Fibroblast of the conjunctiva (primary cell): ENCODE data around the gene ARHGAP32.
"Not testable (repeated sequence)": the region's sequence is repeated elsewhere in the genome, so short reads cannot be mapped to it uniquely, and the experiment has no call there.

Source experiments
- DNase-seq: peaks from one replicate; pipeline ENCODE4 v3.0.0-alpha.2; 2010; ENCODE audit warnings: low read depth

The ARHGAP32 gene

GRCh38 chr11:129034001-129034400 is 158.1 kb downstream of the ARHGAP32 start:
- no peak for DNase-seq

- DNase-seq: no peak
Observed at GRCh38 chr11:129023968-129024676, 168.0 kb downstream of the ARHGAP32 start.

DNA sequence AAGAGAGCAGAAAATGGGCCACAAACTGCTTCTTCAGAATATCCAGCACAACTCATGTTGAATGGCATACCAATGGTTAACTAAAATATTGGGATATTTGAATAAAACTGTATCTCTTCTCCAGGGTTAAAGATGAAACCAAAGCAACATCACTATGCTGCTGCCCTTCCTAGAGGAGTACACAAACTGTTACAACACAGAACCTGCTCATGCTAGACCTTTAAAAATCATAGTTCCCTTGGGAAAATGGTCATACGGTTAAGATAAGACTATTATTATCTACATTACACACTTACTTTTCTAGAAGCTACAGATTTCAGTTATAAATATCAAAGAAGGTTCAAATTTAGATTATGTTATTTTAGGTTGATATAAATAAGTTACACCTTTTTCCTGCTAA is 170.8 kb downstream of the ARHGAP32 start:
- DNase-seq: no peak

- DNase-seq: no peak
Observed at GRCh38 chr11:129018991-129019390, 173.1 kb downstream of the ARHGAP32 start.

- no peak for DNase-seq
Observed at GRCh38 chr11:129018126-129018525, 174.0 kb downstream of the ARHGAP32 start.

- no peak for DNase-seq
Observed at GRCh38 chr11:129013737-129014475, 178.2 kb downstream of the ARHGAP32 start.

DNA sequence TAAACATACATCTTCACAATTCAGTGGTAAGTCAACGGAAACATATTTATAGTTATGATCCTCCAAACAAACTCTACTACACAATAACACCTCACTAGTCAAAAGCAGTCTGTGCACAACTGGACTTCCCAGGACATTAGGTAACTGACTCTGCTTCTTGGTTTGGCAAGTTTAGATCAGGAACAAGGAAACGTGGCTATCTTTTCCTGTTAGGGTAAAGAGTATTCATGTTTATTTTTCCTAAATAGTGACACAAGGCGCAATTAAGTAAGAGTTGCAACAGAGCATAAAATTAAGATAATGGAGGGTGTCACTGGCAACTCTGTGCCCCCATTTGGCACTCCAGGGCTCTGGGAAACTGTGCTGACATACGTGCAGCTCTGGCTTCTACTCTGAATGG is 179.2 kb downstream of the ARHGAP32 start:
- DNase-seq: no peak

- no peak for DNase-seq
Observed at GRCh38 chr11:129006161-129006560, 186.0 kb downstream of the ARHGAP32 start.

- DNase-seq: not testable (repeated sequence)
Observed at GRCh38 chr11:128999165-128999564, 193.0 kb downstream of the ARHGAP32 start.

- no peak for DNase-seq
Observed at GRCh38 chr11:128988242-128988970, 203.7 kb downstream of the ARHGAP32 start.

- DNase-seq: no peak
Observed at GRCh38 chr11:128985880-128986279, 206.2 kb downstream of the ARHGAP32 start.

DNA sequence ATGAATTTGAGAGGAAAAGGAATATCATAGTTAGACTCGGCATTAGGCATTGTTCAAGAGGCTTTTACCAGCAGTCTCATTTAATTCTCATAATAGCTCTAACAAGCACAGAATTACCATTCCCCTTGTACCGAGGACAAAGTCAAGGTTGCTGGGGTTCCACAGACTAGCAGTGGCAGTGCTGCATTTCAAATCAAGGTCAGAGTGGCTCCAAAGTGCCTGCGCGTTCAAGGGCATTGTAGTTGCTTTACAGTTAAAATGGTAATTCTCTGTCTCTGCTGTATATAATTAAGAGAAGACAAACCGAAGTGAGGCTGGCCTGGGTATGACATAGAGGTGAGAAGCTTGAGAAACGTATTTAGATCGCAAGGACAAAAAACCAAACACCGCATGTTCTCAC is 209.1 kb downstream of the ARHGAP32 start:
- DNase-seq: no peak

GRCh38 chr11:128981254-128981653 is 210.9 kb downstream of the ARHGAP32 start:
- DNase-seq: no peak

DNA sequence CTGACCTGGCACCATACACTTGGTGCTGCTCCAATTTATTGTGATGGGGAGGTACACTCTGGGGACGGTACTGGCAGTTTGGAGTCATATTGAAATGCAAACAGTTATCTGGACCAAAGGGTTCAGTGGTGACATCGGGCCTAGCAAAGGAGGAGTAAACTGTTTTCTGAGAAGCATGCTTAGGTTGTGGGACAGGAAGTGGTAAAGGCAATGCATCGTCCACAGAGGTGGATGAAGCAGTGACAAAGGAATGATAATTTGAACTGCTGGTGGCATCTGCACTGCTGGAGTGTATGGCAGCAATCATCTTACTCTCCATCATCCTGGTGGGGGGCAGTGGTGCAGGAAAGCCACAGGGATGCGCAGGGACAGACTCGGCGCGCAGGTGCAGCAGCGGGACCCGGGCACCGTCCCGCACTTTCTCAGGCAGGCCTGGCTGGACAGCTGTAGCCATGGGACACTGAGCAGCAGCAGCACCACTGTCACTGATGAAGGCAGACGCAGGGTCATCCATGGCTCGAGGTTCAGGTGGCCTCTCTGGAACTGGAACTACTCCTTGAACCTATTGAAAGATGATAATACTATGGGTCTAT is 221.4 kb downstream of the ARHGAP32 start:
- DNase-seq: no peak

- no peak for DNase-seq
Observed at GRCh38 chr11:128968916-128969315, 223.2 kb downstream of the ARHGAP32 start.

GRCh38 chr11:128967578-128967977 is 224.5 kb downstream of the ARHGAP32 start:
- no peak for DNase-seq

GRCh38 chr11:128965485-128965884 is 226.6 kb downstream of the ARHGAP32 start:
- DNase-seq: no peak

DNA sequence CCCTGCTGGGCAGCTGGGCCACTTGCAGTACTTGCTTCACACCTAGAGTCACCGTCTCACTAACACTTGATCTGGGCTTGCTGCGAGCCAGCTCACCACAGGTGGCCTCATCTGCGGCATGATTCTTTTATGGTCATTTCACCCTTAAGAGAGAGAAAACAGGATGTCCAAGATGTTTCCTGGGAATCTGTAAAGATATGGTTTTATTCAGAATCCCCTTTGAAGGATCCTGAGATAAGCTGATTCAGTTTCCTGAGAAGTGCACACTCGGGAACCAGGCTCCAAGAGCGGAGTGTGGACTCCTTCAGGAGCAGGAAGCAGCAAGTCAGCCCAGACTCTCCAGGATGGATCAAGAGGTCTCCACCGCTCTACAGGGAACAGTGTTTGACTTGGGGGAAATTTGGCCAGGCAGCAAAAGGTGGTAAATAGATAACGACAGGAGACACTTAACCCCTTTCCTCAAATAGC is 227.6 kb downstream of the ARHGAP32 start:
- no peak for DNase-seq

DNA sequence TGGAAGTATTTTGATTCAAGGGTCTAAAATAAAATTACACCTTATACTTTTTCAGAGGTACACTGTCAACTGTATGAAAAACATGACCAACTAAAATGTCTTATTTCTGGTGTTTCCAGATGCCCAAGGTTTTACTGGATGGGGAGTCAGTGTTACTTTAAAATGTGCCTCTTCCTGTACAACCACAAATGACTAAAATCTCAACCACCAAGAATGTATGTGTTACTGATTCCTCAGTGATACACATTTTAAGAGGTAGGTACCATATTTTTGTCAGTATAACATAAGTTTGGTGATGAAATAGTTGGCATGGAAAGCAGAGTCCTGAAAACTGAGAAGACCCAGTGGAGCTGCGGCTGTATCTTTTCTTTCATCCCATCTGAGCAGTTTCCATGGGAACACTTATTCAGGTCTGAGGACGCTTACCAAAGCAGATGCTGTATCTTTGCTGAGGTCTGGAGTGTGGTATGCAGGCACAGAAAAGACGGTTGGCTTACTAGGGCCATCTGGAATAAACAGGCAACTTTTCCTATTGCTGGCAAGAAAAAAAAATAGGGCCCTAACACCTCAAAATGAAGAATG is 228.3 kb downstream of the ARHGAP32 start:
- DNase-seq: peak; percentile 12

DNA sequence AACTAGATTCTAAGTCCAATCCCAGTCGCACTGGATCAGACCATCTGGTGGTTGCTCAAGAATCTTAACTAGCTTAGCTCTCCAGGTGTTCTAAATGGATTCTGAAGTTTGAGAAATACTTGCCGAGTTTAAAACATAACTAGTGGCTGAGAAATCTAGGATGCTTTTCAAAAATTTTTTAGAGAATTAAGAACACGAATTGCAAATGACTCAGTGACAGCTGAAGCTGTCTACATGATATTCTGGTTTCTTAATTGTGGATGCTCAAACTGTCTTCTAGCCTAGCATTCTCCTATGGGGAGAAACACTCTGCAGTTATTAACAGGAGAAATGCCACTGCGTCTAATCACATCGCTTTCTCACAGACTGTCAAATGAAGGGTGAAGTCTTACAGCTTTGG is 229.2 kb downstream of the ARHGAP32 start:
- no peak for DNase-seq

GRCh38 chr11:128961645-128962044 is 230.5 kb downstream of the ARHGAP32 start:
- DNase-seq: no peak

- DNase-seq: no peak
Observed at GRCh38 chr11:128957202-128957482, 235.0 kb downstream of the ARHGAP32 start.
